SK-N-SH (cell line): ENCODE data around the gene NLGN1. TPM values are rescaled to one million over a fixed set of nuclear protein-coding genes. Genes with fewer than 3 reads are reported as not detected.

Source experiments
- CTCF ChIA-PET: fragments of 300-600, 350-600 bp; formaldehyde crosslinking; extraction: SDS; loops from one replicate; lab custom pipeline; 2021; lab: Yijun Ruan, JAX
- POLR2A ChIA-PET: fragments of 350-600 bp; sonication (Branson Sonifier 250); formaldehyde crosslinking; extraction: SDS; loops from one replicate; lab custom pipeline; 2020; ENCODE audit warnings: antibody characterized with exemption, inconsistent platforms; lab: Yijun Ruan, JAX
- DNase-seq: peaks from one replicate; pipeline ENCODE4 v3.0.0; 2012
- H2AFZ ChIP-seq: fragments of 200-600 bp; sonication (generic); 2 replicates; pipeline ENCODE4 v1.8.1; 2016; ENCODE audit warnings: antibody characterized with exemption, mild to moderate bottlenecking, low read depth
- H3F3A ChIP-seq: fragments of 200-600 bp; sonication (generic); replicated peaks from 2 replicates; pipeline ENCODE3; 2016; ENCODE audit warnings: antibody characterized with exemption, mild to moderate bottlenecking; ENCODE audit not compliant: insufficient read depth
- H3K27ac ChIP-seq, 2 experiments: fragments of 200-500 bp in 1 of 2; fragments of 200-600 bp in 1 of 2; sonication (Bioruptor generic) in 1 of 2; sonication (generic), shearing (Covaris generic) in 1 of 2; 2 replicates each; pipeline versions ENCODE4 v1.5.1 to v1.6.1; 2014 to 2016; ENCODE audit warnings: low read depth in 2 of 2, inconsistent platforms in 1 of 2, low read length in 1 of 2, mild to moderate bottlenecking in 1 of 2, mixed read lengths in 1 of 2
- H3K27me3 ChIP-seq: fragments of 200-600 bp; sonication (generic), shearing (Covaris generic); 2 replicates; pipeline ENCODE4 v1.6.1; 2016; ENCODE audit warnings: mixed run types; ENCODE audit not compliant: insufficient read depth
- H3K36me3 ChIP-seq, 2 experiments: fragments of 200-500 bp in 1 of 2; fragments of 200-600 bp in 1 of 2; sonication (Bioruptor generic) in 1 of 2; sonication (generic) in 1 of 2; replicated peaks in 1 of 2; 2 replicates each; pipeline versions ENCODE3 to v1.5.1; 2014 to 2016; ENCODE audit warnings: low read length in 1 of 2, mild to moderate bottlenecking in 1 of 2; ENCODE audit not compliant: insufficient read depth in 2 of 2, control insufficient read depth in 1 of 2
- H3K4me1 ChIP-seq, 2 experiments: fragments of 200-500 bp in 1 of 2; fragments of 200-600 bp in 1 of 2; sonication (Bioruptor generic) in 1 of 2; sonication (generic), shearing (Covaris generic) in 1 of 2; 2 replicates each; pipeline versions ENCODE4 v1.5.1 to v1.6.1; 2014 to 2016; ENCODE audit warnings: low read depth in 1 of 2, low read length in 1 of 2, mixed run types in 1 of 2; ENCODE audit not compliant: insufficient read depth in 2 of 2, control insufficient read depth in 1 of 2
- H3K4me2 ChIP-seq: fragments of 200-600 bp; sonication (generic), shearing (Covaris generic); 2 replicates; pipeline ENCODE4 v1.6.1; 2017; ENCODE audit warnings: mixed run types
- H3K4me3 ChIP-seq, 2 experiments: fragments of 200-500 bp in 1 of 2; fragments of 200-600 bp in 1 of 2; sonication (Bioruptor generic) in 1 of 2; sonication (generic), shearing (Covaris generic) in 1 of 2; 2 replicates each; pipeline versions ENCODE4 v1.5.1 to v1.8.1; 2014 to 2016; ENCODE audit warnings: low read depth in 2 of 2, inconsistent platforms in 1 of 2, low read length in 1 of 2, mild to moderate bottlenecking in 1 of 2, mixed read lengths in 1 of 2, moderate library complexity in 1 of 2
- H3K79me2 ChIP-seq: fragments of 200-600 bp; sonication (generic); 2 replicates; pipeline ENCODE4 v1.8.1; 2017; ENCODE audit warnings: mild to moderate bottlenecking; ENCODE audit not compliant: insufficient read depth
- H3K9ac ChIP-seq: fragments of 200-600 bp; sonication (generic); 2 replicates; pipeline ENCODE4 v1.6.1; 2017; ENCODE audit warnings: mixed run types
- H3K9me2 ChIP-seq: fragments of 200-600 bp; sonication (generic); 2 replicates; pipeline ENCODE4 v1.6.1; 2017; ENCODE audit warnings: mixed run types
- H3K9me3 ChIP-seq: fragments of 200-600 bp; sonication (generic); 2 replicates; pipeline ENCODE4 v1.6.1; 2017; ENCODE audit warnings: mixed run types, mild to moderate bottlenecking, moderate library complexity
- H4K20me1 ChIP-seq: fragments of 200-600 bp; sonication (generic); 2 replicates; pipeline ENCODE4 v1.6.1; 2017; ENCODE audit warnings: mild to moderate bottlenecking, mixed run types; ENCODE audit not compliant: insufficient read depth
- CHD2 ChIP-seq: fragments of 150-350 bp; IDR thresholded peaks from 2 replicates; pipeline ENCODE4 v1.6.1; 2018; ENCODE audit warnings: low read length; ENCODE audit not compliant: partially characterized antibody
- EP300 ChIP-seq, 2 experiments: IDR thresholded peaks; 2 replicates each; pipeline versions ENCODE4 v1.4.0 to v1.6.1; 2012; ENCODE audit warnings: borderline replicate concordance in 1 of 2, low read depth in 1 of 2, low read length in 1 of 2
- EZH2phosphoT487 ChIP-seq: fragments of 200-600 bp; sonication (generic); IDR thresholded peaks from 2 replicates; pipeline ENCODE4 v1.6.1; 2017; ENCODE audit warnings: low read depth, mixed run types, mild to moderate bottlenecking, antibody characterized with exemption, moderate library complexity, borderline replicate concordance
- FOSL2 ChIP-seq: IDR thresholded peaks from 2 replicates; pipeline ENCODE4 v1.4.0; 2012; ENCODE audit warnings: low read depth, mild to moderate bottlenecking, moderate library complexity, borderline replicate concordance
- SIN3A ChIP-seq: IDR thresholded peaks from 2 replicates; pipeline ENCODE4 v1.6.1; 2012; ENCODE audit warnings: low read depth, mild to moderate bottlenecking, low read length, moderate library complexity, borderline replicate concordance
- TAF1 ChIP-seq: IDR thresholded peaks from 2 replicates; pipeline ENCODE4 v1.6.1; 2012; ENCODE audit warnings: low read depth, mild to moderate bottlenecking, low read length, moderate library complexity, borderline replicate concordance
- WGBS: methylation state at CpG from one replicate; pipeline ENCODE4 v1.1.6; 2017; ENCODE audit warnings: low lambda C conversion rate; 5-methylcytosine and 5-hydroxymethylcytosine counted together
- polyA plus RNA-seq, 3 experiments: library from polyadenylated mRNA; depleted of rRNA; stranded (reverse); fragments of >200 nt; gene quantifications; 2 replicates each; pipeline ENCODE4 v1.2.3, GENCODE V29; 2012
- TF ChIP-seq, protein P1 (sequence below): IDR thresholded peaks from 2 replicates; pipeline ENCODE4 v1.4.0; 2012; ENCODE audit warnings: low read depth, borderline replicate concordance
- TF ChIP-seq, protein P2 (sequence below): IDR thresholded peaks from 2 replicates; pipeline ENCODE4 v1.6.1; 2012; ENCODE audit warnings: mild to moderate bottlenecking, low read depth, low read length, moderate library complexity
- TF ChIP-seq, protein P3 (sequence below): IDR thresholded peaks from 2 replicates; pipeline ENCODE4 v1.4.0; 2012; ENCODE audit warnings: low read depth
- TF ChIP-seq, protein P4 (sequence below): IDR thresholded peaks from 2 replicates; pipeline ENCODE4 v1.4.0; 2012; ENCODE audit warnings: low read depth, borderline replicate concordance
- TF ChIP-seq, protein P5 (sequence below): IDR thresholded peaks from 2 replicates; pipeline ENCODE4; 2012
- TF ChIP-seq, protein P6 (sequence below): fragments of 150-350 bp; IDR thresholded peaks from 2 replicates; pipeline ENCODE4 v1.6.1; 2017; ENCODE audit warnings: antibody characterized with exemption, low read length, low read depth, borderline replicate concordance

The NLGN1 gene
- polyA plus RNA-seq, 1 of the 3 experiments (the other 2 are of a cell fraction), result 1.5 TPM

DNA sequence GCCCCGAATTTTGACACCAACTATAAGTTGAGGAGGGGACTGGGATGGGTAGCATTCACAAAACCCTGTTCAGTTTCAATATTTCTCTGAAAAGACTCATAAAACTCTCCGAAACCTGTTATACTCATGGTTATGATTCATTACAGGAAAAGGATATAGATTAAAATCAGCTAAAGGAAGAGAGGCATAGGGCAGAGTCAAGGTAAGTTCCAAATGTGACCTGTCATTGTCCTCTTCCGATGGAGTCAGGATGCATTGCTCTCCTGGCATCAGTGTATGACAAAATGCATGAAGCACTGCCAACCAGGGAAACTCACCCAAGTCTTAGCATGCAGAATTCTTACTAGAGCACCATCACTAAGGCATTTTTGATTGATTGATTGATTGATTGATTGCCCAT, 936.6 kb downstream of the NLGN1 start:
- POLR2A ChIA-PET, result no interaction called here
- peaks cover 18% of the 10 kb centered on the region for H3F3A ChIP-seq
- no peak for DNase-seq
- peaks cover 0 to 9% of the 10 kb centered on the region in 2 experiments; a peak in 1 of 4 replicates for H3K4me1 ChIP-seq
- H3K27me3 ChIP-seq, result no peaks in the 10 kb centered on the region
- no peak overlapping the region for H2AFZ ChIP-seq
- no peaks in the 10 kb centered on the region for H3K9me3 ChIP-seq
- 75% methylated on average over 3 of the region's 3 CpGs for WGBS
- no peaks in the 10 kb centered on the region for H3K9me2 ChIP-seq
- H3K4me3 ChIP-seq, result no peak overlapping the region
- no peaks in the 10 kb centered on the region for H4K20me1 ChIP-seq
- no peak overlapping the region for H3K4me2 ChIP-seq
- no peak overlapping the region for H3K9ac ChIP-seq
- CTCF ChIA-PET, result interaction anchor here (1.0 kb wide), 1 partner anchor 211 kb away, joined by 3 read pairs; no protein-coding TSS in a partner anchor
- H3K79me2 ChIP-seq, result no peaks in the 10 kb centered on the region
- H3K36me3 ChIP-seq, result no peaks in the 10 kb centered on the region
- TF ChIP-seq SIN3A (no peak), FOSL2 (no peak), EZH2phosphoT487 (no peak), CHD2 (no peak), EP300 (IDR thresholded peaks at IDR 0.05; ENCODE audit: borderline replicate concordance in 1 of 2, low read depth in 1 of 2, low read length in 1 of 2) (no peak)
- TF ChIP-seq, protein P1, sequence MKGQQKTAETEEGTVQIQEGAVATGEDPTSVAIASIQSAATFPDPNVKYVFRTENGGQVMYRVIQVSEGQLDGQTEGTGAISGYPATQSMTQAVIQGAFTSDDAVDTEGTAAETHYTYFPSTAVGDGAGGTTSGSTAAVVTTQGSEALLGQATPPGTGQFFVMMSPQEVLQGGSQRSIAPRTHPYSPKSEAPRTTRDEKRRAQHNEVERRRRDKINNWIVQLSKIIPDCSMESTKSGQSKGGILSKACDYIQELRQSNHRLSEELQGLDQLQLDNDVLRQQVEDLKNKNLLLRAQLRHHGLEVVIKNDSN, result no peak
- TF ChIP-seq, protein P2, sequence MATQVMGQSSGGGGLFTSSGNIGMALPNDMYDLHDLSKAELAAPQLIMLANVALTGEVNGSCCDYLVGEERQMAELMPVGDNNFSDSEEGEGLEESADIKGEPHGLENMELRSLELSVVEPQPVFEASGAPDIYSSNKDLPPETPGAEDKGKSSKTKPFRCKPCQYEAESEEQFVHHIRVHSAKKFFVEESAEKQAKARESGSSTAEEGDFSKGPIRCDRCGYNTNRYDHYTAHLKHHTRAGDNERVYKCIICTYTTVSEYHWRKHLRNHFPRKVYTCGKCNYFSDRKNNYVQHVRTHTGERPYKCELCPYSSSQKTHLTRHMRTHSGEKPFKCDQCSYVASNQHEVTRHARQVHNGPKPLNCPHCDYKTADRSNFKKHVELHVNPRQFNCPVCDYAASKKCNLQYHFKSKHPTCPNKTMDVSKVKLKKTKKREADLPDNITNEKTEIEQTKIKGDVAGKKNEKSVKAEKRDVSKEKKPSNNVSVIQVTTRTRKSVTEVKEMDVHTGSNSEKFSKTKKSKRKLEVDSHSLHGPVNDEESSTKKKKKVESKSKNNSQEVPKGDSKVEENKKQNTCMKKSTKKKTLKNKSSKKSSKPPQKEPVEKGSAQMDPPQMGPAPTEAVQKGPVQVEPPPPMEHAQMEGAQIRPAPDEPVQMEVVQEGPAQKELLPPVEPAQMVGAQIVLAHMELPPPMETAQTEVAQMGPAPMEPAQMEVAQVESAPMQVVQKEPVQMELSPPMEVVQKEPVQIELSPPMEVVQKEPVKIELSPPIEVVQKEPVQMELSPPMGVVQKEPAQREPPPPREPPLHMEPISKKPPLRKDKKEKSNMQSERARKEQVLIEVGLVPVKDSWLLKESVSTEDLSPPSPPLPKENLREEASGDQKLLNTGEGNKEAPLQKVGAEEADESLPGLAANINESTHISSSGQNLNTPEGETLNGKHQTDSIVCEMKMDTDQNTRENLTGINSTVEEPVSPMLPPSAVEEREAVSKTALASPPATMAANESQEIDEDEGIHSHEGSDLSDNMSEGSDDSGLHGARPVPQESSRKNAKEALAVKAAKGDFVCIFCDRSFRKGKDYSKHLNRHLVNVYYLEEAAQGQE, result no peak
- H3K27ac ChIP-seq, result no peak overlapping the region

DNA sequence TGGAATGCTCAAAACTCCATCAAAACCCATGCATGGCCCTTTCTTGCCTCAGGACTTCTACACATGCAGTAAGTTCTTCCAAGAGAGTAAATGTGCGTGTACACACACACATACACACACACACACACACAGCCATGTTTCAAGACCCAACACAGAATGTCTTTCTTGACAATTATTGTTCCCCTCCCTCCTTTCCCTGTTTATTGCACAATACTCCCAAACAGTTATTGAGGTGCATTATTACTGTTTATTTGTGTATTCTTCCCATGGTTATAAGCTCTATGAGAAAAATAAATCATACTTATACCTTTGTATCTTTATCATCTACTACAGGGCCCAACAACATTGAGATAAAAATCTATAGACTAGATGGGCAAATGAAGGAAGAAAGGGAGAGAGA, 937.8 kb downstream of the NLGN1 start:
- CTCF ChIA-PET, result no interaction called here
- H4K20me1 ChIP-seq, result no peaks in the 10 kb centered on the region
- no peak for DNase-seq

More for the DNA sequence above, 937.8 kb downstream of the NLGN1 start:
- no peak overlapping the region for H3K9ac ChIP-seq
- no peaks in the 10 kb centered on the region for H3K9me2 ChIP-seq
- TF ChIP-seq, protein P3, sequence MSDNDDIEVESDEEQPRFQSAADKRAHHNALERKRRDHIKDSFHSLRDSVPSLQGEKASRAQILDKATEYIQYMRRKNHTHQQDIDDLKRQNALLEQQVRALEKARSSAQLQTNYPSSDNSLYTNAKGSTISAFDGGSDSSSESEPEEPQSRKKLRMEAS, result no peak
- TF ChIP-seq TAF1 (no peak), EZH2phosphoT487 (no peak), SIN3A (no peak)
- TF ChIP-seq, protein P4, sequence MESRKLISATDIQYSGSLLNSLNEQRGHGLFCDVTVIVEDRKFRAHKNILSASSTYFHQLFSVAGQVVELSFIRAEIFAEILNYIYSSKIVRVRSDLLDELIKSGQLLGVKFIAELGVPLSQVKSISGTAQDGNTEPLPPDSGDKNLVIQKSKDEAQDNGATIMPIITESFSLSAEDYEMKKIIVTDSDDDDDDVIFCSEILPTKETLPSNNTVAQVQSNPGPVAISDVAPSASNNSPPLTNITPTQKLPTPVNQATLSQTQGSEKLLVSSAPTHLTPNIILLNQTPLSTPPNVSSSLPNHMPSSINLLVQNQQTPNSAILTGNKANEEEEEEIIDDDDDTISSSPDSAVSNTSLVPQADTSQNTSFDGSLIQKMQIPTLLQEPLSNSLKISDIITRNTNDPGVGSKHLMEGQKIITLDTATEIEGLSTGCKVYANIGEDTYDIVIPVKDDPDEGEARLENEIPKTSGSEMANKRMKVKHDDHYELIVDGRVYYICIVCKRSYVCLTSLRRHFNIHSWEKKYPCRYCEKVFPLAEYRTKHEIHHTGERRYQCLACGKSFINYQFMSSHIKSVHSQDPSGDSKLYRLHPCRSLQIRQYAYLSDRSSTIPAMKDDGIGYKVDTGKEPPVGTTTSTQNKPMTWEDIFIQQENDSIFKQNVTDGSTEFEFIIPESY, result no peak
- TF ChIP-seq, protein P5, sequence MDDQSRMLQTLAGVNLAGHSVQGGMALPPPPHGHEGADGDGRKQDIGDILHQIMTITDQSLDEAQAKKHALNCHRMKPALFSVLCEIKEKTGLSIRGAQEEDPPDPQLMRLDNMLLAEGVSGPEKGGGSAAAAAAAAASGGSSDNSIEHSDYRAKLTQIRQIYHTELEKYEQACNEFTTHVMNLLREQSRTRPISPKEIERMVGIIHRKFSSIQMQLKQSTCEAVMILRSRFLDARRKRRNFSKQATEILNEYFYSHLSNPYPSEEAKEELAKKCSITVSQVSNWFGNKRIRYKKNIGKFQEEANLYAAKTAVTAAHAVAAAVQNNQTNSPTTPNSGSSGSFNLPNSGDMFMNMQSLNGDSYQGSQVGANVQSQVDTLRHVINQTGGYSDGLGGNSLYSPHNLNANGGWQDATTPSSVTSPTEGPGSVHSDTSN, result no peak
- TF ChIP-seq, protein P6, sequence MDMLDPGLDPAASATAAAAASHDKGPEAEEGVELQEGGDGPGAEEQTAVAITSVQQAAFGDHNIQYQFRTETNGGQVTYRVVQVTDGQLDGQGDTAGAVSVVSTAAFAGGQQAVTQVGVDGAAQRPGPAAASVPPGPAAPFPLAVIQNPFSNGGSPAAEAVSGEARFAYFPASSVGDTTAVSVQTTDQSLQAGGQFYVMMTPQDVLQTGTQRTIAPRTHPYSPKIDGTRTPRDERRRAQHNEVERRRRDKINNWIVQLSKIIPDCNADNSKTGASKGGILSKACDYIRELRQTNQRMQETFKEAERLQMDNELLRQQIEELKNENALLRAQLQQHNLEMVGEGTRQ, result no peak
- TF ChIP-seq, all 33 proteins: peak for 0
- 85% methylated on average over 1 of the region's 1 CpG for WGBS
- Histone ChIP-seq H3K27me3 (no peaks in the 10 kb centered on the region), H3K9me3 (no peaks in the 10 kb centered on the region), H2AFZ (no peak overlapping the region), H3F3A (peaks cover 5% of the 10 kb centered on the region), H3K79me2 (no peaks in the 10 kb centered on the region), H3K4me2 (no peak overlapping the region), H3K36me3 (no peaks in the 10 kb centered on the region), H3K4me1 (no peaks in the 10 kb centered on the region), H3K27ac (no peak overlapping the region), H3K4me3 (no peak overlapping the region)
- POLR2A ChIA-PET, result no interaction called here
